AG09309 (cell line): ENCODE data around the gene OTOG.

Experiments
- DNase-seq: peaks from one replicate; pipeline ENCODE4 v3.0.0-alpha.2; 2010; ENCODE audit warnings: low read depth
- H3K4me3 ChIP-seq: 2 replicates; pipeline ENCODE4 v1.5.1; 2011; ENCODE audit warnings: mild to moderate bottlenecking, low read depth, low read length, moderate library complexity; ENCODE audit not compliant: control insufficient read depth
- TF ChIP-seq, protein P1 (sequence below): IDR thresholded peaks from 2 replicates; pipeline ENCODE4 v1.5.1; 2011; ENCODE audit warnings: mild to moderate bottlenecking, low read depth, low read length, inconsistent platforms; ENCODE audit not compliant: insufficient read depth, control insufficient read depth; ENCODE audit errors: missing control alignments

Gene OTOG

GRCh38 chr11:17642980-17643379 is 95.9 kb downstream of the OTOG start:
- TF ChIP-seq, protein P1, sequence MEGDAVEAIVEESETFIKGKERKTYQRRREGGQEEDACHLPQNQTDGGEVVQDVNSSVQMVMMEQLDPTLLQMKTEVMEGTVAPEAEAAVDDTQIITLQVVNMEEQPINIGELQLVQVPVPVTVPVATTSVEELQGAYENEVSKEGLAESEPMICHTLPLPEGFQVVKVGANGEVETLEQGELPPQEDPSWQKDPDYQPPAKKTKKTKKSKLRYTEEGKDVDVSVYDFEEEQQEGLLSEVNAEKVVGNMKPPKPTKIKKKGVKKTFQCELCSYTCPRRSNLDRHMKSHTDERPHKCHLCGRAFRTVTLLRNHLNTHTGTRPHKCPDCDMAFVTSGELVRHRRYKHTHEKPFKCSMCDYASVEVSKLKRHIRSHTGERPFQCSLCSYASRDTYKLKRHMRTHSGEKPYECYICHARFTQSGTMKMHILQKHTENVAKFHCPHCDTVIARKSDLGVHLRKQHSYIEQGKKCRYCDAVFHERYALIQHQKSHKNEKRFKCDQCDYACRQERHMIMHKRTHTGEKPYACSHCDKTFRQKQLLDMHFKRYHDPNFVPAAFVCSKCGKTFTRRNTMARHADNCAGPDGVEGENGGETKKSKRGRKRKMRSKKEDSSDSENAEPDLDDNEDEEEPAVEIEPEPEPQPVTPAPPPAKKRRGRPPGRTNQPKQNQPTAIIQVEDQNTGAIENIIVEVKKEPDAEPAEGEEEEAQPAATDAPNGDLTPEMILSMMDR = no peak
- no peak for DNase-seq
- no peak overlapping the region for H3K4me3 ChIP-seq

GRCh38 chr11:17643506-17644405 is 96.7 kb downstream of the OTOG start:
- TF ChIP-seq, protein P1 = no peak
- DNase-seq = no peak

GRCh38 chr11:17645190-17645970 is 98.3 kb downstream of the OTOG start:
- no peak overlapping the region for H3K4me3 ChIP-seq
- TF ChIP-seq, protein P1 = no peak
- no peak for DNase-seq

More at GRCh38 chr11:17643506-17644405, 96.7 kb downstream of the OTOG start:
- no peak overlapping the region for H3K4me3 ChIP-seq

- TF ChIP-seq, protein P1 = no peak
- H3K4me3 ChIP-seq = no peak overlapping the region
- no peak for DNase-seq
Observed at GRCh38 chr11:17646451-17647145, 99.5 kb downstream of the OTOG start.

DNA sequence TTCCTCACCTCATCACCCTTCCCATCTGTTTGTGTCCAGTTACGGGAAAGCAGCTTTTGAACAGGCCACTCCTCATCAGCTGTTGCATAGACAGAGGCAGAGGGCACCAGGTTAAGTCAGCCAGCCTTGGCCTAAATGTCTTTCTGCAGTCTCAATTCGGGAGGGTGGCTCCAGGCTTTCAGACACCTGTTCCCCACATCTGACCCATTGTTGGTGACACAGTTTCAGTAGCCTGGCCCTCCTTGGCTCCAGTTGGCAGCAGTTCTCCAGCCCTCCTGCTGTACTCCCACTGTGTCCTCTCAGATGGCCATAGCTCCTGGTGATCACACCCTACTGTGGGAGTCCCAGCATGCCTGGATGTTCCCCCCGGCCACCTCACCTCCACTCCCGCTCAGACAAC is 101.5 kb downstream of the OTOG start:
- H3K4me3 ChIP-seq = no peak overlapping the region
- DNase-seq = no peak
- TF ChIP-seq, protein P1 = no peak

- TF ChIP-seq, protein P1 = no peak
- no peak for DNase-seq
- no peak overlapping the region for H3K4me3 ChIP-seq
Observed at GRCh38 chr11:17649261-17649660, 102.2 kb downstream of the OTOG start.
